ENCODE data around the gene FUBP3.
"Not testable (repeated sequence)": the region's sequence is repeated elsewhere in the genome, so short reads cannot be mapped to it uniquely, and the experiment has no call there.

Gene FUBP3

GRCh38 chr9:130556396-130557076 lies 22.8 kb upstream of the FUBP3 start:
- DNase-seq, result peak in 1 of 3 donors; percentile 13

GRCh38 chr9:130557077-130557468 lies 22.3 kb upstream of the FUBP3 start:
- DNase-seq, result peak in 1 of 3 donors; percentile 6

GRCh38 chr9:130561056-130561455 lies 18.3 kb upstream of the FUBP3 start:
- no peak for DNase-seq

GRCh38 chr9:130562525-130562924 lies 16.9 kb upstream of the FUBP3 start:
- DNase-seq, result not testable (repeated sequence)

- DNase-seq, result no peak
Observed at GRCh38 chr9:130563797-130564196, 15.6 kb upstream of the FUBP3 start.

GRCh38 chr9:130565792-130566191 lies 13.6 kb upstream of the FUBP3 start:
- no peak for DNase-seq

- no peak for DNase-seq
Observed at GRCh38 chr9:130570208-130570607, 9.2 kb upstream of the FUBP3 start.

GRCh38 chr9:130575514-130575913 lies 3.9 kb upstream of the FUBP3 start:
- no peak for DNase-seq

- DNase-seq, result no peak
Observed at GRCh38 chr9:130576176-130576575, 3.2 kb upstream of the FUBP3 start.

GRCh38 chr9:130579738-130580463 lies 524 bp downstream of the FUBP3 start:
- DNase-seq, result peak in 1 of 3 donors; percentile 20

- DNase-seq, result no peak
Observed at GRCh38 chr9:130581766-130582165, 2.4 kb downstream of the FUBP3 start.

GRCh38 chr9:130583271-130583670 lies 3.9 kb downstream of the FUBP3 start:
- no peak for DNase-seq

GRCh38 chr9:130587921-130588320 lies 8.5 kb downstream of the FUBP3 start:
- DNase-seq, result no peak

- DNase-seq, result no peak
Observed at GRCh38 chr9:130588416-130588815, 9.0 kb downstream of the FUBP3 start.

GRCh38 chr9:130589754-130590153 lies 10.4 kb downstream of the FUBP3 start:
- DNase-seq, result no peak

GRCh38 chr9:130590305-130590704 lies 10.9 kb downstream of the FUBP3 start:
- DNase-seq, result no peak

GRCh38 chr9:130593020-130593419 lies 13.6 kb downstream of the FUBP3 start:
- no peak for DNase-seq

- no peak for DNase-seq
Observed at GRCh38 chr9:130597228-130597627, 17.9 kb downstream of the FUBP3 start.

GRCh38 chr9:130598188-130598587 lies 18.8 kb downstream of the FUBP3 start:
- DNase-seq, result no peak

GRCh38 chr9:130599625-130600024 lies 20.2 kb downstream of the FUBP3 start:
- DNase-seq, result no peak

- no peak for DNase-seq
Observed at GRCh38 chr9:130601100-130601499, 21.7 kb downstream of the FUBP3 start.

GRCh38 chr9:130604295-130604694 lies 24.9 kb downstream of the FUBP3 start:
- no peak for DNase-seq

- no peak for DNase-seq
Observed at GRCh38 chr9:130606887-130607600, 27.7 kb downstream of the FUBP3 start.
